ENCODE measurements around the gene RECQL5.
"Not testable (repeated sequence)": the region's sequence is repeated elsewhere in the genome, so short reads cannot be mapped to it uniquely, and the experiment has no call there.

Gene RECQL5

DNA sequence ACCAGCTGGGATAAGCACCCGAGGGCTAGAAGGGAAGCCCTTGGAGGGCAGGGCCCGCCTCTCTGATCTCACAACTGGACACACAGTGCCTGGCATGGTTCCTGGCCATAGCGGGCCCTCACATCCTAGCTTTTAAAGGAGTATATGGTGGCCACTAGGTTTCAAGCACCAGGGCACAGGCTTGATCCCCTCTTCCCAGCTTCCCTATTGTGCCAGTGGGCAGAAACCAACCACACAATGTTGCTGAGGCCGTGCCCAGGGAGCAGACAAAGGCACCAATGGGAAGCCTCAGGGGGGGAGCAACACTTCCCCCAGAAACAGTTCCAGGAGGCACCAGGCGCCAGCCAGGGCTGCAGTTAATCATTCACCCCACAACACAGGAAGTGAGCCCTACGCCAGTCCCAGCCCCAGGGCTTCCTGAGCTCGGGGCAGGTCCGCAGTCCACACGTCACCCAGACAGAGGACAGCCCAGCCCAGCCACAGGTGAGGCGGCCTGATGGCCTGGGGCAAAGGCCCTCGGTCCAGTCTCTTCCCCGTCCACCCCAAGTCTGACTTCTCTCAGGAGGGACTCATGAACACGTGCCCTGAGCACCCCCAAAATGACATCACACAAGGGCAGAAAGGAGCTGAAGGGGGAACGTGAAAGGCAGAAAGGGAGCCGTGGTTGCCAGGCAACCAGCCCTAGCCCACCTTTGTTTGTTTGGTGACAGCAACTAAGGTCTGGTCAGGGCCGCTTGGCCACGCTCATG, 20.9 kb downstream of the RECQL5 start:
- no peak for DNase-seq

DNA sequence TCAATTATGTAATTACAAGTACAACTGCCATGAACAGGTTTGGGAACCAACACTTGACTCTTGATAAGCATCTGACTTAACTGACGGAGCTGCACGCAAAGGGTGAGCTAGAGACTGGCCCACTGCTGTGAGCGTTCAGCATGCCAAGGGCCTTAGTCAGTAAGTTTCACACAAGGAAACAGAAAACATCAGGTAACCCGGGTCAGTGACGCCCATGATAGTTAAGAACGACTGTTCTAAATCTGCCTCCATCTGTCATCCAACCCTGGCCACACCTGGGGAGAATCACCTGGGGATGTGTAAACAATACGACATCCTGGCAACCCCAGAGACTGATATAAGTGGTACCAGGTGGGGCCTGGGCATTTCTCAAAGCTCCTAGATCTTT, 21.5 kb downstream of the RECQL5 start:
- DNase-seq: no peak

DNA sequence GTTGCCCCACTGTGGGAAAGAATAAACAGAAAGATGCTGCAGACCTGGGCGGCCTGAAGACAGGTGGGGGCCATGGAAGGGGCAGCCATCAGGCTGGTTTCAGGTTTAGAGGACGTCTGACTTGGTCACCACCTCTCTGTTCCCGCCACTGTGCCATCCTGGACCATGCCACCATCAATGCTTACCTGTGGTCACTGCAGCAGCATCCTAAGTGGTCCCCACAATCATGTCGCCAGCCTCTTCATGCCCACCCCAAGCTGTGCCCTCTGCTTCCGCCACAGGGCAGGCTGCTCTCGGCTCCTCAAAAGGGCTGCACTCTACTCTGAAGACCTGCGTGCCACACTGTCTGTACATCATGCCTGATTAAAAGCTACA, 23.3 kb downstream of the RECQL5 start:
- no peak for DNase-seq

DNA sequence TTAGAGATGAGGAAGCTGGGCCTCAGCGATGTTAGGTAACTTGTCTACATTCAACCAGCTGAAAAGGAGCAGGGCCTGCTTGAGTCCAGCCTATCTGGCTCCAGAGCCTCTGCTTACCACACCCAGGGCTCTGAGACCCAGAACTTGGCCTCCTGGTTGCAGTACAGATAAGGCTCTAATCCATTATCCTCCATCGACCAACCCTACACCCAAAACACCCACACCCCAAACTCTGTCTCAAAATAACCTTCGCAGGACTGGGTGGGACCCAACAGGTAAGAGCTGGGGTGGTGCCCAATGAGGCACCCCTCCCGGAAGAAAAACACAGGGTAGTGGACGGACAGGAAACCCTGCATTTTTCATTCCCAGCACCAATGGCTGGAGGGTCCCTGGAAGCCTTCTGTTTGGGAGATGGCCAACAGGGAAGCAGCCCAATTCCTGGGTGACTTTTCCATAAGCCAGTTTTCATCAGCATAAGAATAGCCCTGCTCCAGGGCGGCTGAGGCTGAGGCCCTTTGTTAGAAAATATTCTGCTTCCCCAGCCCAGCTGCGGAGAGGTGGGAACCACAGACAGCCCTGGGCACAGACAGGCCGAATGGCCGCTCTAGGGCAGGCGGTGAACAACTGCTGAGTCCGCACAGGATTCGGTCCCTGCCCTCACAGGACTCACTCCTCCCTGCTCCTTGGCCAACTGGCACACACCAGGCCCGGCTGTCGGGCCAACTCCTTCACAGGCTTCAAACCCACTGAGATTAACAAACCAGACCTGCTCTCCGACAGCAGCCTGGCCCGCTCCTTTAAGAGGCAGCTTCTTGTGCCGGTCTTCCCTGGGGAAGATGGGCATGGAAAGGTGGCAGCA, 23.9 kb downstream of the RECQL5 start:
- DNase-seq: no peak

DNA sequence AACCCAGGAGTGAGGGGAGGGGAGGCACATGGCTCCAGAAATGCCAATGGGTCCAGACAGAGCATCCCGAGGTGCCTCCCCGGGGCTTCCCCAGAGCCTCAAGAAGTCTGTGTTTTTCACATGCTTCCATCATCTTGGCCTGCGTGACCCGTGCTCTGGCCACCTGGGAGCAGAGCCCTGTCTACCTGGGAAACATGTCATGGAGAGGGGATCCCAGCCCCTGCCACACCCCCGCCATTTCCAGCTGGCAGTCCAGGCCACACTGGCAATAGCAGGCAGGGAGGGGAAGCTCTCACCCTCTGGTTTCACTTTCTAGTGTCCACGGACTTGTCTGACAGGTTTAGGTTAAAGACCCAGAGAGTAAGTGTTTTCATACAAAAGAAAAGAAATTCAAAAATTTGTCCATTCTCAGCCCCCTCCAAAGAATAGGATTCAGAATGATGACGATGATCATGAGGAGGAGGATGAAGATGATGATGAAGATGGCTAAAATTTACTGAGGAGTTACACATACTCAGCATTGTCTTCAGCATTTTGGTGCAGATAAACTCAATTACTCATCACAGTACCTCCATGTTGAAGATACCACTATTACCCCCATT, 24.7 kb downstream of the RECQL5 start:
- DNase-seq: no peak

DNA sequence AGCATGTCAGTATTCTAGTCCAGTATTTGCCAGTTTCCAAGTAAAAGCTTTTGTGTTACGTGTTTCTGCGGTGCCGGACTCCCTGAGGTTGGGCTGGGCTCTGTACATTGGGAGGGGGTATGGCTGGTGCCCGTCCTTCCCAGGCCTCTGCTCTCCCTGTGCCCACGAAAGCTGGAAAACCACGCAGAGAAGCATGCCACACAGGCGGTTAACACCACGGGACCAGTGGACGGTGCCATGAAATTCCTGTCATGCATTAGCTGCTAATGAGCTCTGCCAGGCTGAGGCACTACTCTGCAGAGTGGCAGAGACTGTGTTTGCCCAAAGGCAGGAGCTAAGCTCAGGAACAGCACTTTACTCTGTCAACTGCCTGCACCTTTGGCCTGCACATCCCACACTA, 25.6 kb downstream of the RECQL5 start:
- DNase-seq: no peak

DNA sequence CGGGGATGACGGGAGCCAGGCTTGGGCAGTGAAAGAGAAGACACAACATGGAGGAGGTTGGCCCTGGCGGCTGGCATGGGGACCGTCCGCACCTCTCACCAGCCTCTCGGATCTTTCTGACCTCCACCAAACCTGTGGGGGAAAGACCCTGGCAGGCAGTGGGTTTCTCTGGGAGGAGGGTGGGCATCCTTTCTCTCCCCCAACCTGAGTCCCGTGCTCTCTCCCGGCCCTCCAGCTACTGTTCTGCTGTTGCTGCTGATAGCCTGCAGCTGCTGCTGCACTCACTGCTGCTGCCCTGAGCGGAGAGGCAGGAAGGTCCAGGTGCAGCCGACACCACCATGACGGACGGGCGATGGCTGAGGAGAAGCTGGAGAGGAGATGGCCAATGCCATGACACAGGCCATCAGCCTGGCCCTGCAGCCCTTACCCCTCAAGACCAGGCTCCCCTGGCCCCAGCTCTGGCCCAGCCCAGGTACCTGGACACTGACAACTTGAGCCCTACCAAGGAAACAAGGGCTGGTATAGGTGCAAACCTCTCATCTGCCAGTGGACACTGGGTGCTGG, 26.3 kb downstream of the RECQL5 start:
- DNase-seq: no peak

DNA sequence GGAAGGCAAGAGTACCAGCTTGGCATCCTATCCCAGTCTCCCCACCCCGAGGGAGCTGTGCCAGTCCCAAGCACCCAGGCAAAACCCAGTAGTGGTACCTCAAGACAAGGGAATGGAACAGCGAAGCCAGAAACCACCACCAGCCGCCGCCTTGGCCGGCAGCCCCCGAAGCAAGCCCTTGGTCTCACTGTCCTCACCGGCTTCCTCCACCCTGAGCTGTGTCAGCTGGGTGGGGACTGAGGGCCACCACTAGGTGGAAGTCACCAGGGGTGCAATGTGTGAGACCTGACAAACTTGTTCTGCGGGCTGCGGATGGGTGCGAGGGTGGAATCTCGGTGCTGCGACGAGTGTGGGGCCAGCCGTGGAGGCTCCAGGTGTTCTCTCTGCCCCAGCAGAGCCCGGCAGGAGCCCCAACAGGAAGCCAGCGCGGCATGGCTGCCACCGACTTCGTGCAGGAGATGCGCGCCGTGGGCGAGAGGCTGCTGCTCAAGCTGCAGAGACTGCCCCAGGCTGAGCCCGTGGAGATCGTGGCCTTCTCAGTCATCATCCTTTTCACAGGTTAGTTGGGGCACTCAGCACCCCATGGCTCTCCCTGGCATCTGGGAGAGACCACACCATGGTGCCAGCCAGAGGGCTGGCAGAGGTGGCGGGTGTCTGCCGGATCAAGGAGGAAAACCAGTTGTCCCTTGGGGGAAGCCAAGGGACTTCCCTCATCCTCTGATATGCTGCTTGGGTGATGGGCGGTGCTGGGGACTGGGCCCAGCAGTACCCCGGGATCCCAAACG, 27.0 kb downstream of the RECQL5 start:
- no peak for DNase-seq

DNA sequence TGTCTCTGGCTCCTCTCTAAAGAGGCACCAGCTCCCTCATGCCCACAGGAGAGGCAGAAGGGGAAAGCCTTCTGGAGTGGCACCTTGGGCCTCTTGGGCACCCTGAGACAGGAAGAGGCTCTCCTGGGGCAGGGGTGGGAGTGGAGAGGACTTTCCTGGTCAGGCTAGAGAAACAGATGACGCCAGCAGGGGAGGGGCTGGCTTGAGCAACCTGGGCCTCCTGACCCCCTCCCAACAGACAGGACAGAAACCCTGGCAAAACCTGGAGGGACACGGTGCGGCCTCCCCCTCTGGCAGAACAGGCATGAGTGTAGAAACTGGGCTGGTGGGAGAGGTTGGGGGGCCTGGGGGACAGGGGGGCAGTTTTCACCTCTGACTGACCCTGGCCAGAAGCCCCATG, 27.6 kb downstream of the RECQL5 start:
- no peak for DNase-seq

DNA sequence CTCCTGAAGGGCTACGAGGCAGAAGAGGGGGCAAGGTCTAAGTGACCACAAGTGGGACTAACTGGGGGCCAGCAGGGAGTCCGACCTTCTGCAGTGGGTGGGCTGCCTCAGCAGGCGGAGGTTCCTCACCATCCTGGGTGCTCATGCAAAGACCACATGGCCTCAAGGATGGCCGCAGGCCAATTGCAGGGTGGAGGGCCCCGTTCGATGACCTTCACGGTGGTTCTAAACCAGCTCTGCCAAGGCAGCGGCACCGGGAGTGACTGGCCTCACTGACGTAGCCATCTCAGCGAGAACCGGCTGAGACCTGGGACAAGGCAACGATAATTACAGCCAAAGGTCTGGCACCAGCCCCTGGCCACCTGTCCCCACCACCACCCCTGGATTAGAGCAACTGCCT, 28.1 kb downstream of the RECQL5 start:
- no peak for DNase-seq

DNA sequence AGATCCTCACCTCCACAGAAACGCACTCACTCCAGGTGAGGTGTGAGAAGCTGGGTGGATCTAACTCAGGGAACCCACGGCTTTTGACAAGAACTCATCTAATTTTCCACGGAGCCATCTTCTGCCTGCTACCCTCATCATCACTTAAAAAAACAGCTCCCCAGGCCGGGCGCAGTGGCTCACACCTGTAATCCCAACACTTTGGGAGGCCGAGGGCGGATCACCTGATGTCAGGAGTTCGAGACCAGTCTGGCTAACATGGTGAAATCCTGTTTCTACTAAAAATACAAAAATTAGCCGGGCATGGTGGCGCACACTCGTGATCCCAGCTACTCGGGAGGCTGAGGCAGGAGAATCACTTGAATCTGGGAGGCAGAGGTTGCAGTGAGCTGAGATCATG, 28.9 kb downstream of the RECQL5 start:
- not testable (repeated sequence) for DNase-seq

DNA sequence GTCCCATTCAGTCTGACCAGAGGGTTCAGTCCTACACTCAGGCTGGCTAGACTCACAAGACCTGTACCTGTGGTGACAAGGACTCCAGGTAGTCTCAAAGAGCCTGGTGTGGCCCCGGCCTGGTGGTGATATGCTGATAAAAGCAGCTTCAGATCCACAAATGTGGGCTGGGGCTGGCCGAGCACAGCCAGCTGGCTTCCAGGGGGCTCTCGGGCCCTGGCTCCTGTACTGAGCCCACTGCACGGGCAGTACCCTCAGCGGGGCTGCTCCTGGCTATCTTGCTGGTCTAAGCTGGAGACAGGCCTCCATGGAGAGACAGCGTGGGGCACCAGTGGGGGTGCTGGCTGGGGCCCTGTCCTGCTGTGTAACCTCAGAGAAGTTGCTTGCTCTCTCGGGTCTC, 29.4 kb downstream of the RECQL5 start:
- DNase-seq: no peak

DNA sequence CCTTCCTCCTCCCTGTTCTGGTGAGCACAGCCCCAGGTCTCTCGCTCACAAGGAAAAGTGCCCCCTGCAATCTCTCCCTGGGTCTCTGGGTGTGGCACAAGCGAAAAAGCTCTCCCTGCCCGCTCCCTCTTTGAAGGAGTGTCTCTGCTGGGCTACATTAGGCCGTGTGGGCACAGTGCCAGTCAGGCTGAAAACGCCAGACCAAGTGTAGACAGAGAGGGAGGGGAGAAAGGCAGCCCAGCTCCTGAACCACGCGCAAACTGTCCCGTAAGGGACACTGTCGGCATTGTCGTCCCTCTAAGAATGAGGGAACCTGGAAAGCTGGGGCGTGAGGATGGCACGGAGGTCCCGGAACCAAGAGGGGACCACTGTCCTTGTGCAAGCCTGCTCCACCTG, 29.8 kb downstream of the RECQL5 start:
- DNase-seq: no peak

DNA sequence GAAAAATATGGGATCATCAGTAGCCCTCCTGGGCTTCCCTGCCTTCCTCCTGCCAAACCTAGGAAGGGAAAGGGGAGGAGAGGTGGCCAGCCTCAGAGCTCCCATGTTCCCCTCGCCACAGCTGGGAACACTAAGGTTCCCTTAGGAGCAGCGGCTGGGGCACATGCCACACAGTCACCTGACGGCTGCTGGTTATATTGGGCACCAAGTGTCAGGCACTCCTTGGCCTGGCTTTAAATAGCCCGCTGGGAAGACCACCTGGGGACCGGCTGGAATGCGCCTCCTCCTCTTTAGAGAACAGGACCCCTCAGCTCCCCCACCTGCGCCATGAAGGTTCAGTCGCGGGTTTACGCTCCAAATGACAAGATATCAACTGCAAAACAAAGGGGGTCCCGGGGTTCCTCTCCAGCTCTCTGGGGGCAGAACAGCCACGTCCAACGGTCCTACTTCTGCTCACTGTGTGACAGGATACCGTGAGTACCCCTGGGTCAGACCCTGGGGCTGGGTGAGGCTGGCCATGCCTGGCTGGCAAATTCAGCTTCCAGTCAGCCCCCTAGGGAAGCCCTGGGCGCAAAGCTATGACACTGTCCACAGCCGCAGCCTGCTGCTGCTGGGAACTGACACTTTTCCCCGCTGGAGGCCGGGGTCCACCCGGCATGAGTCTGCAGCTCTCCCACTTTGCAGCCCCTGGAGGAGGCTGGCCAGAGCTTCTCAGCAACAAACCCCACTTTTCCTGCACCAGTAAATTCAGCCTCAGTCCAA, 30.4 kb downstream of the RECQL5 start:
- no peak for DNase-seq

DNA sequence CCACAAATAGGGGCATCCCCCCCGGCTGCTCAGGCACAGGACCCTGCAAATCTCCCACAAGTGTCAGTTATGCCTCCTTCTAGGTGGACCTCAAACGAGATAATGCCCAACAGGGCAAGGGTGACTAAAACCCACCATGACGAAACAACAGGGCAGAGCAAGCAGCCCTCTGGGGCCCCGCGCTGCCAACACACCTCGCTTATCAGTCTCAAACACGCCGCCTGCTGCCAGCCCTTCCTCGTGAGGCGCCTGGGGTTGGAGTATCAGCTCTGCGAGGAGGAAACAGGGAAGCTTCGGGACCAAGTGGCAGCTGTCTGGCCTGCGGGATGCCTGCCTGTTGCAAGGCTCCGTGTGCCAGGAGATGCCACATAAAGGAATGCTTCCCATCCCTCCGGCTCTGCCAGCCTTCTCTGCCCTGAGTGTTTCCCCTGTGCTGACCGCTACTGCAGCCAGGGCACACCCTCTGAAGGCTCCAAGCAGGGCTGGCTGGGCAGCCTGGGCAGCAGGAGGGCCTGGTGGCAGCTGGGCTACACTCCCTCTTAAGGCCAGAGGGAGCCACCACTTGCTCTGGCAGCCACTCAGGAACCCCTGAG, 31.2 kb downstream of the RECQL5 start:
- DNase-seq: no peak

DNA sequence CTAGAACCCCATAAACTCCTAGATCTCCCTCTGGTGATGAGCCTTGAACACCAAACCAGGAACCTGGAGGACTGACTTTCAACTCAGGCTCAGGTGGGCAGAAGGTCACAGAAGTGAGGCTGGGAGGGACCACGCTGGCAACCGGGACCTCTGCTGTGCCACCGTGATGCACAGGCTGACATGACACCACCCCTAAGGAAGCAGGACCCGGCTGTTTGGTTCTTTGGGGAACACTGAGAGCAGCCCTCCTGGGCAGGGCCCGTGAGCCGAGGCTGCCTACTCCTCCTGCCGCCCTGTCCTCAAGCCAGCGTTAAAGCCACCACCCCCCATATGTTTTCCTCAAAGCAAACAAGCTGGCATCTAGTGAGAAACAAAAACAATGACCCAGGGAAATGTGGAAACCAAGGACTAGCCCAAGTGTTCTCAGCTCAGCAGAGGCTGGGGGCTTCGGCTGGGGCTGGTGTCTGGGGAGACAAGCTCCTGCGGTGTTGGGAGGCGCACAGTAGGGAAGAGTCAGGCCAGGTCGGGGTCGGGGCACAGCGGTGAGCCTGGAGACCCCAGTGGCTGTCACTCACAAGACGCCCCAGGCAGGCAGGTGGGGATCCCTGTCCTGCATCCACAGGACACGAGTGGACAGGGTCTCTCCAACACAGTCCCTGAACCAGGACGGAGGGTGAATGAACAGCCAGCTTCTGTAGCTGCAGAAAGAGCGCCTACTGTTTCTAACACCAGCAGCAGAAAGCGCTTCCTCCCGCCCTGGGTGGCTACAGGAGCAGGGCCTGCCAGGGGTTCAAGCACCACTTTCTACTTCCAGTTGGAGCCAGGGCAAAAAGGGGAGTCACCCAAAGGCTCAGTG, 32.0 kb downstream of the RECQL5 start:
- no peak for DNase-seq

DNA sequence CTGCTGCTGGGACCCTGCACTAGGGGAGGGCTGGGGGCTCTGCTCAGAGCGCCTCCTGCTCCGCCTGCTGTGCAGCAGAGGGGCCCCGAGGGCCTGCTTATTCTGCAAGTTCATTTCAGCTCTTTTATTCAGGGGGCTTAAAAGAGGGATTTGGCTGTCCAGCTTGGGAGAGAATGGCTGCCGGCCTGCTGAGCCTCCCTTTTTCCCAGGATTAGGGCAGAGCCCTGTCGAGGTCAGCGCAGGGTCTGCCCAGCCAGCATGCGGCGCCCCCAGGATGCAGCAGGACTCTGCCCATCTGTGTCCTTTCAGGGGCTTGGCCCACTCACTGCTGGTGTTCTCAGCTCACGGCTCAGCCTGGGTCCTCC, 32.6 kb downstream of the RECQL5 start:
- DNase-seq: no peak

DNA sequence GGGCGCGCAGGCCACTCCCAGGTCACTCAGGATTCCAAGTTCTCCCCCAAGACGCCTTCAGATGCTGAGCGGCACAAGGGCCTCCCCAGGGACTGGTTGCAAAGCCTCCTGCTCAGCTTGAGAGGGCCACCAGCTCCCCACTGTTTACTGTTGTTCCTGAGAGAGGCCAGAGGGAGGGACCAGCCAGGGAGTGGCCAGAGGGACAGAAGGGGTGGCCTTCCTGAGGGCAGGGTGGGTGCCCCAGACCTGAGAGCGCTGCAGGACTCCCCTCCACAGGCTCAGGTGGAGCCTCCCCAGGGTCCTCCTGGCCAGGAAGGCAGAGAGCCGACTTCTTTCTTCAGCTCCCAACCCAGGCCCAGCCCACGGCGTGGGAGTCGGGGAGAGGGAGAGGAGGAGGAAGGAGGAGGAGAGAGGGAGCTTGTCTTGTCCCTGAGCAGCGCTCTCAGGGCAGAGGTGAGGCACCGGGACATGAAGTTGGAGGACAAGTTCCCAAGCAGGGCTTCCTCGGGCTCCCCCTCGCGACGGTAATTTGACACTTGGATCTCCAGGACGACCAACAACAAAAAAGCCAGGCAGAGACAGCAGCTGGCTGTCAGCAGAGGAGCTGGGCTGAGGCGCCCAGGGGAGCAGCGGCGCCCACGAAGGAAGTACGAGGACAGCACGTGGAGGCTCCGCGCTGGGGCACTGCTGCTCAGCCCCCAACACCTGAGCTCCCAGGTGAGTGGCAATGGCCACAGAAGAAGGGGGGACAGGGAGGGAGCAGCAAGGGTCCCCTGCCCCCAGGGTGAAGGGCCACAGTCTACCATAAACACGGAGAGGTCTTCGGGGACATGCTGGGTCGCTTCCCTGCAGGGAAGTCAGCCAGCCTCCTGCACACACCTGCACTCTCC, 33.2 kb downstream of the RECQL5 start:
- peak; percentile 80 for DNase-seq

DNA sequence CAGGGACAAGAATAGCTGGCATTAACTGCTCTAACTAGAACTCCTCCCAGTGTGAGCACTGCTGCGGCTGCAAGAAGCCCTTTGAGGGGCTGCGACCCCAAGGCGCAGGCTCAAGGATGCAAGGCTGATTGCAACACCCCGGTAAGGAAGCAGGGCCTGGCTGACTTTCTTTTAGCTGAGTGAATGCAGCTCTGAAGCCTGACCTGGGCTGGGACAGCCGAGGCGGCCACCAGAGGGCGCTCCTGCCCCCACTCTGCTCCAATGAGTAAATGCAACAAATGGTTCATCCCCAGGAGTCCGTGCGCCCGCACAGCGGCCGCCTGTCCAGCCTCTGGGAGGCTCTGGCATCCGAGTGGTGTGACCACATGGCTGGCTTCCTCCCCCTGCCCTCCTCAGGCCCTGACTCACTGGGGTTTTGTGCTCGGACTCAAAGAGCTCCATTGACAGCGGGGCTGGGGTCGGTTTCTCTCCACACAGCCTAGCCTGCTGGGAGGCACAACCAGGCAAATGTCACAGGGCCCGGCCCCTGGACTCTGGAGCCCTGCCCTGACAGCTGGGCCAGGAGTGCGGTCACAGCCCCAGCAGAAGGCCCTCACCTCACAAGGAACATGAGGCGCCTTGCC, 34.0 kb downstream of the RECQL5 start, which contains the start of gene SMIM5:
Gene SMIM5, plus strand, starts transcription at position 572 of the 623 bp plus-strand sequence. CDS start 6,768 bp downstream, outside the sequence.
- DNase-seq: peak; percentile 93

Measured in activated effector memory CD4-positive, alpha-beta T cell treated with anti-CD3 and anti-CD28 coated beads, Interleukin-2, amount 50 U/mL, for 16 hours (primary cell).